Right cardiac atrium (tissue), 5 donors: ENCODE data around the gene ARHGDIG. TPM values are rescaled to one million over a fixed set of nuclear protein-coding genes. Genes with fewer than 3 reads are reported as not detected.

ENCODE experiments used
- ATAC-seq, 2 donors: fragments of 200-7000 bp; cut with Tn5 transposase; one replicate each; pipeline versions ENCODE4 v1.8.0 to v1.9.1; 2020; ENCODE audit warnings: moderate library complexity in 2 of 2, mild to moderate bottlenecking in 1 of 2
- DNase-seq, 3 donors: peaks; one replicate each; pipeline ENCODE4 v3.0.0-alpha.2; 2020
- H3K27ac ChIP-seq: one replicate; pipeline ENCODE4 v1.5.1; 2013; ENCODE audit warnings: mild to moderate bottlenecking, low read length, control low read depth, moderate library complexity
- H3K27me3 ChIP-seq: one replicate; pipeline ENCODE4 v1.6.1; 2013; ENCODE audit not compliant: control insufficient read depth, insufficient read depth
- H3K4me1 ChIP-seq: one replicate; pipeline ENCODE4 v1.6.1; 2013; ENCODE audit warnings: low read length; ENCODE audit not compliant: control insufficient read depth, insufficient read depth
- H3K4me3 ChIP-seq: one replicate; pipeline ENCODE4 v1.5.1; 2013; ENCODE audit warnings: low read length, control low read depth
- H3K9me3 ChIP-seq: one replicate; pipeline ENCODE4 v1.6.1; 2013; ENCODE audit warnings: low read length; ENCODE audit not compliant: control insufficient read depth
- WGBS: extraction: QIAGEN DNeasy Blood & Tissue Kit; methylation state at CpG from one replicate; pipeline ENCODE4 v1.1.7; 2013; 5-methylcytosine and 5-hydroxymethylcytosine counted together
- intact Hi-C, 4 donors: fragments of 100-400 bp; cut with DNase I; formaldehyde crosslinking; loops; one replicate each; pipeline versions ENCODE4 v1.11.0 to v1.14.0; 2022 to 2023
- polyA plus RNA-seq: library from polyadenylated mRNA; stranded (reverse); fragments of 200-250 nt; gene quantifications from one replicate; pipeline ENCODE4 v1.2.3, GENCODE V29; 2013
- total RNA-seq, 4 donors: library from RNA; stranded (reverse); fragmentation: NEBNext Ultra II Directional; extraction: Animal tissue kit (Norgen Biotek cat#: 25700); gene quantifications; one replicate each; pipeline ENCODE4 v1.2.1, GENCODE V29; 2021
- donor health status: healthy with polysubstance abuse.
- donor health status: DM: no; HTN: yes; CAD: no.
- donor health status: DM: no; HTN: no; CAD: no.
- donor health status: DM: no; HTN: yes; CAD: no; lungs with severe emphysema.
- donor health status: DM: yes; HTN: yes; CAD: no.

ARHGDIG gene
- total and polyA plus RNA-seq, 5 donors, result 3.5 to 11.3 (median 5.4) TPM

- Histone ChIP-seq H3K9me3 (no peaks in the 10 kb centered on the region), H3K27ac (no peak overlapping the region), H3K4me1 (no peaks in the 10 kb centered on the region), H3K4me3 (no peak overlapping the region), H3K27me3 (no peaks in the 10 kb centered on the region)
- no peak for ATAC-seq
- 87% methylated on average over 34 of the region's 34 CpGs for WGBS
- intact Hi-C loops, result no loop called here
- peak in 1 of 3 donors; percentile 50 for DNase-seq
Measured at GRCh38 chr16:270381-271255, 9.8 kb upstream of the ARHGDIG start.

GRCh38 chr16:272633-273546 is 7.5 kb upstream of the ARHGDIG start:
- H3K27ac ChIP-seq, result no peak overlapping the region
- H3K27me3 ChIP-seq, result no peaks in the 10 kb centered on the region
- peaks cover 3% of the 10 kb centered on the region for H3K4me1 ChIP-seq
- no peaks in the 10 kb centered on the region for H3K9me3 ChIP-seq
- ATAC-seq, result no peak
- DNase-seq, result no peak
- 84% methylated on average over 36 of the region's 36 CpGs for WGBS
- H3K4me3 ChIP-seq, result no peak overlapping the region
- intact Hi-C loops, result no loop called here

GRCh38 chr16:273547-274421 is 6.6 kb upstream of the ARHGDIG start:
- Histone ChIP-seq H3K4me1 (peaks cover 3% of the 10 kb centered on the region), H3K4me3 (no peak overlapping the region), H3K27ac (no peak overlapping the region), H3K27me3 (no peaks in the 10 kb centered on the region), H3K9me3 (no peaks in the 10 kb centered on the region)
- intact Hi-C loops, result no loop called here
- DNase-seq (no peak), ATAC-seq (peak in 1 of 2 donors; percentile 5)
- WGBS, result 87% methylated on average over 30 of the region's 30 CpGs

- Histone ChIP-seq H3K9me3 (no peaks in the 10 kb centered on the region), H3K4me3 (peak overlapping the region; percentile 41), H3K4me1 (peaks cover 3% of the 10 kb centered on the region), H3K27me3 (no peaks in the 10 kb centered on the region), H3K27ac (no peak overlapping the region)
- intact Hi-C loops, result no loop called here
- ATAC-seq (peak; percentile 18 to 23), DNase-seq (peak in 1 of 3 donors; percentile 60)
- 2% methylated on average over 55 of the region's 58 CpGs for WGBS
Measured at GRCh38 chr16:275041-275641, 5.2 kb upstream of the ARHGDIG start.

- Histone ChIP-seq H3K27ac (no peak within 1 kb of the TSS), H3K4me3 (peak within 1 kb of the TSS; percentile 41), H3K4me1 (peaks cover 3% of the 10 kb centered on the region), H3K9me3 (no peaks in the 10 kb centered on the region), H3K27me3 (no peaks in the 10 kb centered on the region)
- intact Hi-C loops, result no loop called here
- WGBS, result 2% methylated on average over 56 of the region's 56 CpGs
- peak in 1 of 3 donors; percentile 69 for DNase-seq
- ATAC-seq, result peak; percentile 35 to 50
Measured at GRCh38 chr16:275786-276232, 4.6 kb upstream of the ARHGDIG start, which contains the start of gene RGS11. Gene RGS11 (minus strand): TSS chr16:275944. CDS start chr16:275911, 33 bp downstream.

- whole genome bisulfite sequencing, result 66% methylated on average over 20 of the region's 20 CpGs
- H3K27me3 ChIP-seq, result no peaks in the 10 kb centered on the region
- DNase-seq (peak in 1 of 3 donors; percentile 62), ATAC-seq (peak in 1 of 2 donors; percentile 8)
- H3K9me3 ChIP-seq, result no peaks in the 10 kb centered on the region
- H3K4me1 ChIP-seq, result peaks cover 3% of the 10 kb centered on the region
- H3K27ac ChIP-seq, result no peak overlapping the region
- H3K4me3 ChIP-seq, result no peak overlapping the region
- intact Hi-C loops, result no loop called here
Measured at GRCh38 chr16:276426-277077, 3.8 kb upstream of the ARHGDIG start.

- Histone ChIP-seq H3K4me1 (peaks cover 3% of the 10 kb centered on the region), H3K27ac (no peak overlapping the region), H3K9me3 (no peaks in the 10 kb centered on the region), H3K27me3 (no peaks in the 10 kb centered on the region), H3K4me3 (no peak overlapping the region)
- WGBS, result 64% methylated on average over 6 of the region's 6 CpGs
- peak; percentile 6 to 64 for ATAC-seq
- intact Hi-C loops, result no loop called here
- no peak for DNase-seq
Measured at GRCh38 chr16:278863-279366, 1.5 kb upstream of the ARHGDIG start.

GRCh38 chr16:279531-279930 is 860 bp upstream of the ARHGDIG start:
- Histone ChIP-seq H3K9me3 (no peaks in the 10 kb centered on the region), H3K27me3 (no peaks in the 10 kb centered on the region), H3K4me1 (peaks cover 3% of the 10 kb centered on the region), H3K27ac (no peak overlapping the region), H3K4me3 (no peak overlapping the region)
- ATAC-seq (no peak), DNase-seq (no peak)
- 78% methylated on average over 7 of the region's 7 CpGs for WGBS
- intact Hi-C loops, result no loop called here

- H3K9me3 ChIP-seq, result no peaks in the 10 kb centered on the region
- intact Hi-C loops, result no loop called here
- 8% methylated on average over 47 of the region's 47 CpGs for WGBS
- no peak overlapping the region for H3K27ac ChIP-seq
- no peaks in the 10 kb centered on the region for H3K27me3 ChIP-seq
- peak overlapping the region; percentile 57 for H3K4me3 ChIP-seq
- ATAC-seq (no peak), DNase-seq (no peak)
- peaks cover 3% of the 10 kb centered on the region for H3K4me1 ChIP-seq
Measured at GRCh38 chr16:280005-280460, 358 bp upstream of the ARHGDIG start.
